CD4-positive, alpha-beta T cell (primary cell): Measurements from ENCODE around the gene GPC5. TPM values are rescaled to one million over a fixed set of nuclear protein-coding genes. Genes with fewer than 3 reads are reported as not detected.

ENCODE experiments used
- ATAC-seq: fragments of 200-7000 bp; cut with Tn5 transposase; one replicate; pipeline ENCODE4 v1.10.0; 2022; ENCODE audit warnings: mild to moderate bottlenecking; ENCODE audit not compliant: poor library complexity
- CTCF ChIA-PET: fragments of 350-600 bp; sonication (Branson Sonifier 250); formaldehyde crosslinking; loops from one replicate; lab custom pipeline; 2021; ENCODE audit warnings: antibody characterized with exemption, inconsistent platforms; lab: Charles Lee
- POLR2A ChIA-PET: fragments of 350-600 bp; sonication (Branson Sonifier 250); formaldehyde crosslinking; loops from one replicate; lab custom pipeline; 2021; ENCODE audit warnings: antibody characterized with exemption, inconsistent platforms; lab: Charles Lee
- DNase-seq, 14 experiments: peaks; one replicate each; pipeline ENCODE4 v3.0.0-alpha.2; 2013 to 2020; ENCODE audit warnings: mixed read lengths in 2 of 14
- H3K27ac ChIP-seq, 2 donors: one replicate each; pipeline versions ENCODE4 v1.5.1 to v1.7.0; 2013; ENCODE audit warnings: low read length in 2 of 2, low read depth in 1 of 2, mild to moderate bottlenecking in 1 of 2
- H3K27me3 ChIP-seq, 2 experiments: 1 replicate in 1 of 2; 2 replicates in 1 of 2; pipeline versions ENCODE4 v1.6.1 to v1.7.0; 2013; ENCODE audit warnings: low read length in 2 of 2, control low read depth in 1 of 2, mild to moderate bottlenecking in 1 of 2, moderate library complexity in 1 of 2; ENCODE audit not compliant: insufficient read depth in 2 of 2, control insufficient read depth in 1 of 2
- H3K36me3 ChIP-seq: one replicate; pipeline ENCODE4 v1.6.1; 2013; ENCODE audit warnings: low read length, control low read depth; ENCODE audit not compliant: insufficient read depth
- H3K4me1 ChIP-seq: one replicate; pipeline ENCODE4 v1.6.1; 2013; ENCODE audit warnings: low read length, control low read depth; ENCODE audit not compliant: insufficient read depth
- H3K4me3 ChIP-seq: one replicate; pipeline ENCODE4 v1.5.1; 2013; ENCODE audit warnings: mild to moderate bottlenecking, low read length, moderate library complexity
- H3K9me3 ChIP-seq, 2 experiments: 1 replicate in 1 of 2; 2 replicates in 1 of 2; pipeline versions ENCODE4 v1.6.1 to v1.7.0; 2013; ENCODE audit warnings: low read length in 2 of 2, mild to moderate bottlenecking in 2 of 2, control low read depth in 1 of 2, moderate library complexity in 1 of 2; ENCODE audit not compliant: control insufficient read depth in 1 of 2, insufficient read depth in 1 of 2
- H3K27ac Mint-ChIP-seq: one replicate; pipeline ENCODE4 v1.8.0; 2020; ENCODE audit warnings: mixed read lengths
- H3K27me3 Mint-ChIP-seq: one replicate; pipeline ENCODE4 v1.8.0; 2021; ENCODE audit warnings: mixed read lengths
- H3K36me3 Mint-ChIP-seq: one replicate; pipeline ENCODE4 v1.8.0; 2021; ENCODE audit warnings: low read depth, mixed read lengths
- H3K4me1 Mint-ChIP-seq: one replicate; pipeline ENCODE4 v1.8.0; 2021; ENCODE audit warnings: low read depth, mixed read lengths
- H3K4me3 Mint-ChIP-seq: one replicate; pipeline ENCODE4 v1.8.0; 2020; ENCODE audit warnings: mild to moderate bottlenecking, mixed read lengths
- H3K9me3 Mint-ChIP-seq: one replicate; pipeline ENCODE4 v1.8.0; 2020; ENCODE audit warnings: mixed read lengths
- intact Hi-C, 2 experiments: fragments of 100-400 bp; cut with DNase I in 1 of 2; cut with micrococcal nuclease in 1 of 2; formaldehyde crosslinking; loops; one replicate each; pipeline versions ENCODE4 v1.15.1 to v1.9.0; 2023 to 2025; cut with DNase I, micrococcal nuclease
- total RNA-seq, 174 experiments: library from RNA in 2 of 174; stranded (reverse) in 2 of 174; gene quantifications; one replicate each; pipeline ENCODE4 v1.2.3 and lab custom pipeline; 2021 to 2026
- TF ChIP-seq, protein P1 (sequence below): fragments of 200-600 bp; IDR thresholded peaks from one replicate; pipeline ENCODE4 v1.8.0; 2022; ENCODE audit warnings: antibody characterized with exemption, mild to moderate bottlenecking

GPC5 gene
- total RNA-seq, 2 experiments from 2014 or later, result not detected

DNA sequence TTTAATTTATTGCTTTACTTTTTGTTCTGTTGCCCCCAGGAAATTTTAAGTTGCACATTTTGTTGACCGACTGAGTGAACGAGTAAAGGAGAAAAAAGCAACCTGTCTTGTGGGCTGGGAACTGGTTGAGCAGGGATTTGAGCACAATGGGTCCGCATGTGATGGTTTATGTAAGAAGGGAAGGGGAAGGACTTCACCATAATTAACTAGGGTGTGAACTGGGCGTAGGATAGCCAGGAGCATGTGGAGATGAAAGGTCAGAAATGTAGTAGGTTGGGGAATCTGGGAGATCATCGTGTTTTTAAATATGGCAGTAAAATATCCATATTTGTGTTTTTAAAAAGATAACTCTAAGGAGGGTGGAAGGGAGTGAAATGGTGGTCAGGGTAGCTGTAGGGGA lies 99.9 kb downstream of the GPC5 start:
- no peak for DNase-seq
- no peak overlapping the region for H3K27ac ChIP-seq
- no peaks in the 10 kb centered on the region for H3K36me3 ChIP-seq
- Mint-ChIP-seq H3K9me3 (peaks cover 4% of the 10 kb centered on the region), H3K4me1 (no peaks in the 10 kb centered on the region), H3K27me3 (no peaks in the 10 kb centered on the region), H3K27ac (no peak overlapping the region), H3K36me3 (no peaks in the 10 kb centered on the region), H3K4me3 (no peak overlapping the region)
- ChIA-PET POLR2A (no interaction called here), CTCF (no interaction called here)
- no peak overlapping the region for H3K4me3 ChIP-seq
- H3K9me3 ChIP-seq, result no peaks in the 10 kb centered on the region
- TF ChIP-seq, protein P1, sequence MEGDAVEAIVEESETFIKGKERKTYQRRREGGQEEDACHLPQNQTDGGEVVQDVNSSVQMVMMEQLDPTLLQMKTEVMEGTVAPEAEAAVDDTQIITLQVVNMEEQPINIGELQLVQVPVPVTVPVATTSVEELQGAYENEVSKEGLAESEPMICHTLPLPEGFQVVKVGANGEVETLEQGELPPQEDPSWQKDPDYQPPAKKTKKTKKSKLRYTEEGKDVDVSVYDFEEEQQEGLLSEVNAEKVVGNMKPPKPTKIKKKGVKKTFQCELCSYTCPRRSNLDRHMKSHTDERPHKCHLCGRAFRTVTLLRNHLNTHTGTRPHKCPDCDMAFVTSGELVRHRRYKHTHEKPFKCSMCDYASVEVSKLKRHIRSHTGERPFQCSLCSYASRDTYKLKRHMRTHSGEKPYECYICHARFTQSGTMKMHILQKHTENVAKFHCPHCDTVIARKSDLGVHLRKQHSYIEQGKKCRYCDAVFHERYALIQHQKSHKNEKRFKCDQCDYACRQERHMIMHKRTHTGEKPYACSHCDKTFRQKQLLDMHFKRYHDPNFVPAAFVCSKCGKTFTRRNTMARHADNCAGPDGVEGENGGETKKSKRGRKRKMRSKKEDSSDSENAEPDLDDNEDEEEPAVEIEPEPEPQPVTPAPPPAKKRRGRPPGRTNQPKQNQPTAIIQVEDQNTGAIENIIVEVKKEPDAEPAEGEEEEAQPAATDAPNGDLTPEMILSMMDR, result no peak
- no peaks in the 10 kb centered on the region for H3K27me3 ChIP-seq
- no peak for ATAC-seq
- H3K4me1 ChIP-seq, result no peaks in the 10 kb centered on the region
- intact Hi-C loops, result no loop called here

DNA sequence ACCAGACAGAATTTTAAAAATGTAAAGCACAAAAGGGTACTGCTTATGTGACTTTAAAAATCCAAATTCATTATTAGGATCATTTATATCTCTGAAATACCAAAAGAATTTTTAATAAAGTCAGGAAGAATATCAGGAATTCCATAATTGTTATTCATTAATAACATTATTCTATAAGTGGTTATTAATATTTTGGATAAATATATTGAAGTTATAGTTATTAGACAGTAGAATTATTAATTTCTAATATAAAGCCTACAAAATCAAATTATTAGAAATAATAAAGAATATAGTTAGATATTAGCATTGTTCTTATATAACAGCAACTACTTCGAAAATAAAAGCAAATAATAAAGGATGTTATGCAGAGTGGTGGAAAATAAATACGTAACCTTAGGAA lies 105.8 kb downstream of the GPC5 start:
- Mint-ChIP-seq H3K36me3 (no peaks in the 10 kb centered on the region), H3K9me3 (peaks cover 4% of the 10 kb centered on the region), H3K4me3 (no peak overlapping the region), H3K27me3 (no peaks in the 10 kb centered on the region), H3K4me1 (no peaks in the 10 kb centered on the region), H3K27ac (no peak overlapping the region)
- no peak for ATAC-seq
- intact Hi-C loops, result no loop called here
- no peak for DNase-seq
- no peaks in the 10 kb centered on the region for H3K27me3 ChIP-seq
- ChIA-PET POLR2A (no interaction called here), CTCF (no interaction called here)
- H3K9me3 ChIP-seq, result no peaks in the 10 kb centered on the region
- no peak overlapping the region for H3K4me3 ChIP-seq
- TF ChIP-seq, protein P1, result no peak
- no peaks in the 10 kb centered on the region for H3K36me3 ChIP-seq
- H3K27ac ChIP-seq, result no peak overlapping the region
- no peaks in the 10 kb centered on the region for H3K4me1 ChIP-seq

DNA sequence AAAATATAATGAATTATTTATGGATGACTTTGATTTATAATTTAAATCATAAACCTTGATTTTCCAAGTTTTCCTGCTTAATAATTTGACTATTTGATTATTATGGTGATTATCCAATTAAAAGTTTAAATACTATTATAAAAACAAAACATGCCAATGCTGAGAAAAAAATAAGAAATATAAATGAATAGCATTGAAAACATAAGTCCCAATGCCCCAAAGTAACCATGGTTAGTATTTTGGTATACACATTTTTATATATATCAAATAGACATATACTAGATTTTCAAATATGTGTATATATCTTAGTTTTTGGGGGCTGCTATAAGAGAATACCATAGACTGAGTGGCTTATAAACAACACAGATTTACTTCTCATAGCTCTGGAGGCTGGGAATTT lies 108.3 kb downstream of the GPC5 start:
- H3K27me3 ChIP-seq, result no peaks in the 10 kb centered on the region

More for the DNA sequence above, 108.3 kb downstream of the GPC5 start:
- no peaks in the 10 kb centered on the region for H3K9me3 ChIP-seq
- intact Hi-C loops, result no loop called here
- no peaks in the 10 kb centered on the region for H3K4me1 ChIP-seq
- no peak overlapping the region for H3K27ac ChIP-seq
- ATAC-seq (no peak), DNase-seq (no peak)
- no peak overlapping the region for H3K4me3 Mint-ChIP-seq
- H3K9me3 Mint-ChIP-seq, result peaks cover 2% of the 10 kb centered on the region
- H3K36me3 Mint-ChIP-seq, result no peaks in the 10 kb centered on the region
- H3K4me1 Mint-ChIP-seq, result no peaks in the 10 kb centered on the region
- no peaks in the 10 kb centered on the region for H3K27me3 Mint-ChIP-seq
- POLR2A ChIA-PET, result interaction anchor here (0.6 kb wide), 1 partner anchor 16 kb away, joined by 3 read pairs; no protein-coding TSS in a partner anchor
- no peak overlapping the region for H3K27ac Mint-ChIP-seq
- no peak overlapping the region for H3K4me3 ChIP-seq
- CTCF ChIA-PET, result no interaction called here
- no peaks in the 10 kb centered on the region for H3K36me3 ChIP-seq
- TF ChIP-seq, protein P1, result no peak
